D341Med (cell line): Measurements from ENCODE around the gene SIX2.
A peak's percentile ranks its signal among the peaks of the same experiment; 100 is the strongest.
"Not testable (repeated sequence)": the region's sequence is repeated elsewhere in the genome, so short reads cannot be mapped to it uniquely, and the experiment has no call there.

ENCODE experiments used
- DNase-seq: peaks from one replicate; pipeline ENCODE4 v3.0.0; 2012; ENCODE audit warnings: low spot score

The SIX2 gene

GRCh38 chr2:45009303-45009927 lies at the start of gene SIX2:
Gene SIX2 (minus strand): TSS chr2:45009452. CDS start chr2:45009110, 342 bp downstream.
- DNase-seq, result peak; percentile 94

- no peak for DNase-seq
Observed at GRCh38 chr2:45055162-45055605, 45.9 kb upstream of the SIX2 start.

GRCh38 chr2:45053966-45054365 lies 44.7 kb upstream of the SIX2 start:
- DNase-seq, result no peak

GRCh38 chr2:45052388-45052928 lies 43.2 kb upstream of the SIX2 start:
- DNase-seq, result no peak

- no peak for DNase-seq
Observed at GRCh38 chr2:45049569-45050336, 40.5 kb upstream of the SIX2 start.

- DNase-seq, result no peak
Observed at GRCh38 chr2:45047301-45047700, 38.0 kb upstream of the SIX2 start.

- DNase-seq, result no peak
Observed at GRCh38 chr2:45046786-45047185, 37.5 kb upstream of the SIX2 start.

GRCh38 chr2:45045706-45046105 lies 36.5 kb upstream of the SIX2 start:
- no peak for DNase-seq

GRCh38 chr2:45044916-45045315 lies 35.7 kb upstream of the SIX2 start:
- DNase-seq, result no peak

GRCh38 chr2:45043174-45043573 lies 33.9 kb upstream of the SIX2 start:
- DNase-seq, result no peak

- no peak for DNase-seq
Observed at GRCh38 chr2:45042401-45042800, 33.1 kb upstream of the SIX2 start.

- no peak for DNase-seq
Observed at GRCh38 chr2:45040786-45041185, 31.5 kb upstream of the SIX2 start.

GRCh38 chr2:45039804-45040203 lies 30.6 kb upstream of the SIX2 start:
- not testable (repeated sequence) for DNase-seq

GRCh38 chr2:45038861-45039260 lies 29.6 kb upstream of the SIX2 start:
- not testable (repeated sequence) for DNase-seq

- DNase-seq, result no peak
Observed at GRCh38 chr2:45033302-45033701, 24.1 kb upstream of the SIX2 start.

- no peak for DNase-seq
Observed at GRCh38 chr2:45031028-45031427, 21.8 kb upstream of the SIX2 start.

GRCh38 chr2:45030553-45030952 lies 21.3 kb upstream of the SIX2 start:
- no peak for DNase-seq

GRCh38 chr2:45029215-45029614 lies 20.0 kb upstream of the SIX2 start:
- DNase-seq, result no peak

GRCh38 chr2:45028276-45028675 lies 19.0 kb upstream of the SIX2 start:
- no peak for DNase-seq

GRCh38 chr2:45026924-45027450 lies 17.7 kb upstream of the SIX2 start:
- no peak for DNase-seq

- no peak for DNase-seq
Observed at GRCh38 chr2:45024600-45025291, 15.5 kb upstream of the SIX2 start.

GRCh38 chr2:45024097-45024496 lies 14.8 kb upstream of the SIX2 start:
- DNase-seq, result no peak

GRCh38 chr2:45020439-45020838 lies 11.2 kb upstream of the SIX2 start:
- no peak for DNase-seq
